Right cardiac atrium (tissue), 5 donors: ENCODE data around the gene PTAR1. TPM values are rescaled to one million over a fixed set of nuclear protein-coding genes. Genes with fewer than 3 reads are reported as not detected.
"Not testable (repeated sequence)": the region's sequence is repeated elsewhere in the genome, so short reads cannot be mapped to it uniquely, and the experiment has no call there.

ENCODE experiments used
- ATAC-seq, 2 donors: fragments of 200-7000 bp; cut with Tn5 transposase; one replicate each; pipeline versions ENCODE4 v1.8.0 to v1.9.1; 2020; ENCODE audit warnings: moderate library complexity in 2 of 2, mild to moderate bottlenecking in 1 of 2
- DNase-seq, 3 donors: peaks; one replicate each; pipeline ENCODE4 v3.0.0-alpha.2; 2020
- H3K27ac ChIP-seq: one replicate; pipeline ENCODE4 v1.5.1; 2013; ENCODE audit warnings: mild to moderate bottlenecking, low read length, control low read depth, moderate library complexity
- H3K27me3 ChIP-seq: one replicate; pipeline ENCODE4 v1.6.1; 2013; ENCODE audit not compliant: control insufficient read depth, insufficient read depth
- H3K4me1 ChIP-seq: one replicate; pipeline ENCODE4 v1.6.1; 2013; ENCODE audit warnings: low read length; ENCODE audit not compliant: control insufficient read depth, insufficient read depth
- H3K4me3 ChIP-seq: one replicate; pipeline ENCODE4 v1.5.1; 2013; ENCODE audit warnings: low read length, control low read depth
- H3K9me3 ChIP-seq: one replicate; pipeline ENCODE4 v1.6.1; 2013; ENCODE audit warnings: low read length; ENCODE audit not compliant: control insufficient read depth
- WGBS: extraction: QIAGEN DNeasy Blood & Tissue Kit; methylation state at CpG from one replicate; pipeline ENCODE4 v1.1.7; 2013; 5-methylcytosine and 5-hydroxymethylcytosine counted together
- intact Hi-C, 4 donors: fragments of 100-400 bp; cut with DNase I; formaldehyde crosslinking; loops; one replicate each; pipeline versions ENCODE4 v1.11.0 to v1.14.0; 2022 to 2023
- polyA plus RNA-seq: library from polyadenylated mRNA; stranded (reverse); fragments of 200-250 nt; gene quantifications from one replicate; pipeline ENCODE4 v1.2.3, GENCODE V29; 2013
- total RNA-seq, 4 donors: library from RNA; stranded (reverse); fragmentation: NEBNext Ultra II Directional; extraction: Animal tissue kit (Norgen Biotek cat#: 25700); gene quantifications; one replicate each; pipeline ENCODE4 v1.2.1, GENCODE V29; 2021
- donor health status: healthy with polysubstance abuse.
- donor health status: DM: no; HTN: yes; CAD: no.
- donor health status: DM: no; HTN: no; CAD: no.
- donor health status: DM: no; HTN: yes; CAD: no; lungs with severe emphysema.
- donor health status: DM: yes; HTN: yes; CAD: no.

PTAR1 gene
- total and polyA plus RNA-seq, 5 donors = 7.4 to 38.1 (median 32.9) TPM

DNA sequence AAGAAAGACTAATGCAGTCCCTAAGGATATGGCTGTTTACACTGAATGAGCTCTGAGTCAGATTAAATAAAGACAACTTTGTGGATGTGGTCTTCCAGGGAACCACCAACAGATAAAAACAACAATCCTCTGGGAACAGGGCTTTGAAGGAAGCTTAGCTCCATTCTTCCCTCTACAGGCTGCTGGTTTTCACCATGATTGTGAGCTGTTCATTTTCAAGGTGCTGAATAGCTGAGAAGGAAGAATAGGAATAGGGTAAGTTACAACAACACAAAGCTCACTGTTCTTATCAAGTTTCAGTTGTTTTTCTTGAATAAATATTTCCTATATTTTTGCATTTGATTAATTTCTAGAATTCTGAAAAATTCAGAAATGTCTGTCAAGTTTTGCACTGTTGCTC is 25.9 kb upstream of the PTAR1 start:
- DNase-seq (no peak), ATAC-seq (no peak)
- Histone ChIP-seq H3K27me3 (no peaks in the 10 kb centered on the region), H3K4me3 (no peak overlapping the region), H3K27ac (no peak overlapping the region), H3K9me3 (no peaks in the 10 kb centered on the region), H3K4me1 (no peaks in the 10 kb centered on the region)
- intact Hi-C loops = no loop called here

DNA sequence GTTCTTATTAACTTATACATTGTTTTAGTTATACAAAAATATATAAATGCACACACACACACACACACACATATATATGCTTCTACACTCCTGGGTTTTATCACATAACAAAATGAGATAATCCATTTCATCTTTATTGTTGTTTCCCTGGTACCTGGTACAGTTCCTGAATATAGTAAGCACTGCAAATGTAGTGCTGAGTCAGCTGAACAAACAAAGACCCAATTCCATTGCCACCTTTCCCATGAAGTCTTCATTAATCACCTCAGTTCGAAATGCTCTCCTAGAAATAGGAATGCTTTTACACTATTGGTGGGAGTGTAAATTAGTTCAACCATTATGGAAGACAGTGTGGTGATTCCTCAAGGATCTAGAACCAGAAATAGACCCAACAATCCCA is 13.4 kb upstream of the PTAR1 start:
- Histone ChIP-seq H3K27ac (no peak overlapping the region), H3K27me3 (no peaks in the 10 kb centered on the region), H3K4me1 (no peaks in the 10 kb centered on the region), H3K9me3 (no peaks in the 10 kb centered on the region), H3K4me3 (no peak overlapping the region)
- ATAC-seq (no peak), DNase-seq (no peak)
- intact Hi-C loops = no loop called here
- 76% methylated on average over 1 of the region's 1 CpG for WGBS

DNA sequence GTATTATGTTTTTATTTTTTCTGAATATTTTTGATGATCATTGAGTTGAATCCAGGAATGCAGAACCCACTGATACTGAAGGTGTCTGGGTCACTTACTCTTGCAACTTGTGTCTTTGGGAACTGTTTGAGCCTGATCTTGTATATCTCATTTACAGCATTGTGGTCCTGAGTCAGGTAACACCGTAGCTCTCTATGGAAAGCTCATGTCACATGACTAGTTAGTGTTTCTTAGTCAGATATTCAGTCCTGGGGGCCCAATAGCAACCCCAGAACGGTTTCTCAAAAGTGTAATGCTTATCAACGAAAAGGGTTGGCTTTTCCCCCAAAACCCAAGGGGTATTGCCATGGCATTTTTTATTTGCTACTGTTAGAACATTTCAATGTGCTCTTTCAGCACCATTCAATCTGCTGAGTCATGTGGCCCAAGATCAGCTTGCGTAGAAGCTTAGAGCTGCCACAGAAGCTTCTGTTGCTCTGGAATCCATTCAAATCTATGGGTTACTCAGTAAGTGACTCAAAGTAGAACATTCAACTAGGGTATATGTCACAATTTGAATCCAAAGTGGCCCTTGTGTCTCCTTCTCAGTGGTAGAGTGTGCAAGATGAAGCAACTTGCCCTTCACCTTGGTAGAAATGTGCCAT is 12.1 kb upstream of the PTAR1 start:
- no peaks in the 10 kb centered on the region for H3K4me1 ChIP-seq
- intact Hi-C loops = no loop called here
- no peaks in the 10 kb centered on the region for H3K9me3 ChIP-seq
- ATAC-seq = no peak
- no peak overlapping the region for H3K4me3 ChIP-seq
- H3K27me3 ChIP-seq = no peaks in the 10 kb centered on the region
- WGBS = 69% methylated on average over 4 of the region's 4 CpGs
- no peak overlapping the region for H3K27ac ChIP-seq
- DNase-seq = no peak

DNA sequence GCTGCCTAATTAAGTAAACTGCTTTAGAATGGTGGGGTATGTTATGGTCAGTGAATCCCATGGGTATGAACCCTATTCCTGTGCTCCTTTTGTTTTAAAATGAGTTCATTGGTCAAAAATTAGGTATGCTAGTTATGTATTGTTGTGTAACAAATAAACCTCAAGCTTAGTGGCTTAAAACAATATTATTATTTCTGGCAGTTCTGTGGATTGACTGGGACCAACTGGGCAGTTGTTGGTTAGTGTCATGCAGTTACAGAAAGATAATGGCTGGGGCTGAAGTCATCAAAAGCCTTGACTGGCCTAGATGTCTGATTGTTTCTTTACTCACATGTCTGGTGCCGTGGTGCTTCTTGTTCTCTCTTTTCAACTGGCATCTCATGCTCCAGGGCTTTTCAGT is 8.9 kb upstream of the PTAR1 start:
- DNase-seq (no peak), ATAC-seq (no peak)
- intact Hi-C loops = no loop called here
- Histone ChIP-seq H3K27ac (no peak overlapping the region), H3K4me1 (no peaks in the 10 kb centered on the region), H3K9me3 (no peaks in the 10 kb centered on the region), H3K4me3 (no peak overlapping the region), H3K27me3 (no peaks in the 10 kb centered on the region)
- WGBS = 74% methylated on average over 1 of the region's 1 CpG

DNA sequence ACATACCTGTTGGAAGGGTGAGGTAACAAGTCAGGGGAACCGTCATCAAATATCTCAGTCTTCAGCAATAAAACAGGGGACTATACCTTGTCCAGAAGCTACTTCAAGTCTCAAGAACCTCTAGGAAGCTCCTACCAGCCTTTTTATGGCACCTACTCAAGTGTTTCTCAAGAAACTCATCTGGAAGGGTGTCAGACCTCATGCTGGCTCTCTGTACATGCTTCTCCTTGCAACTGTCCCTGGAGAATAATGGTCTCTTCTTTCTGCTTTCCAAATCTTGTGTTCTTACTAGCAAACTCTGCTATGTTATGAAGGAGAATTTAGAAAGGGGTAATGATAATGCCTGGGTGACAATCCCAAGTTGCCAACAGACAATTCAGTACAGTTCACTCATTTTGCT is 8.3 kb upstream of the PTAR1 start:
- intact Hi-C loops = no loop called here
- no peak overlapping the region for H3K27ac ChIP-seq
- H3K9me3 ChIP-seq = no peaks in the 10 kb centered on the region
- no peaks in the 10 kb centered on the region for H3K4me1 ChIP-seq
- H3K27me3 ChIP-seq = no peaks in the 10 kb centered on the region
- no peak overlapping the region for H3K4me3 ChIP-seq
- 92% methylated on average over 1 of the region's 1 CpG for WGBS
- ATAC-seq = no peak
- no peak for DNase-seq

DNA sequence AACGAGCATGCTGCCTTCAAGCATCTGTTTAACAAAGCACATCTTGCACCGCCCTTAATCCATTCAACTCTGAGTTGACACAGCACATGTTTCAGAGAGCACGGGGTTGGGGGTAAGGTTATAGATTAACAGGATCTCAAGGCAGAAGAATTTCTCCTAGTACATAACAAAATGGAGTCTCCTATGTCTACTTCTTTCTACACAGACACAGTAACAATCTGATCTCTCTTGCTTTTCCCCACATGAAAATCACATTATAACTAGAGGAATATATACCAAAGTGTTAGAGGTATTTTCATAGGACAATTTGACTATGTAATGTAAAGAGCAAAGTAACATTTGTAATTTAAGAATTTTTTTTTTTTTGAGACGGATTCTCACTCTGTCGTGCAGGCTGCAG is 4.1 kb upstream of the PTAR1 start:
- 62% methylated on average over 4 of the region's 5 CpGs for WGBS
- intact Hi-C loops = not testable (repeated sequence)

DNA sequence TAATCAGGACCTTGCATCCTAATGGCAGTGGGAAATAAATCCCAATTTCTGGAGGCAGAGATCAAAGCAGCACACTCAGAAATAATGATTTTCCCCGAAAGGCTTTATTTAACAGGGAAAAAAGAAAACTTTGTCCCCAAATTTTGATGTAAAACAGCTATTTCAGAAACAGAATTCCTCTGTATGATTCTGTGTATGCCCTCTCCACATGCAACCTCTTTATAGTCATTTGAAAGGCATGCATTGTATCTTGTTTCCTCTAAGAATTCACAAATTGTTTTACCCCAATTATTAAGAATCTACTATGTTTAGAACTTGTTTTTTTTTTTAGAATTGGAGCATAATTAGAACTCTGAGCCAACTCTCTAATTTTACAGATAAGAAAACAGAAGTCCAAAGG is 2.7 kb upstream of the PTAR1 start:
- Histone ChIP-seq H3K4me3 (no peak overlapping the region), H3K27me3 (no peaks in the 10 kb centered on the region), H3K9me3 (no peaks in the 10 kb centered on the region), H3K27ac (no peak overlapping the region), H3K4me1 (peaks cover 3% of the 10 kb centered on the region)
- 90% methylated on average over 1 of the region's 1 CpG for WGBS
- no peak for DNase-seq
- ATAC-seq = no peak
- intact Hi-C loops = no loop called here

More for the DNA sequence above, 4.1 kb upstream of the PTAR1 start:
- not testable (repeated sequence) for H3K9me3 ChIP-seq, DNase-seq, H3K27ac ChIP-seq, ATAC-seq, H3K4me1 ChIP-seq, H3K27me3 ChIP-seq, H3K4me3 ChIP-seq

DNA sequence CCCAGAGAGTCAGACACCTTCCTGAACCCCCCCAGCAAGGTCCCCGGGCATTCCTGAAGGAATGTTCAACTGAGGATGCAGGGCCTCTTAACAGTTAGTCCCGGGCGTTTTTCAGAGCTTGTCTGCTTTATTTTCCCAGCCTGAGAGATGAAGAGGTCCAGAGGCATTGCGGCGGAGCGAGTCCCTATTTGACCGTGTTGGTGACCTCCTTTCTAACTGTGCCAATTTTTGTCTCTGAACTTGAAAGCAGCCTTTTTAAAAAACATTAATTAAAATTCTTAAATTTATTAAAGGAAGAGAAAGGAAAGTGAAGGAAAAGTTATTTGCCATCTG is 433 bp upstream of the PTAR1 start:
- WGBS = 9% methylated on average over 7 of the region's 7 CpGs
- ATAC-seq = peak; percentile 18 to 23
- Histone ChIP-seq H3K4me3 (peak overlapping the region; percentile 64), H3K27ac (peak overlapping the region; percentile 94), H3K27me3 (no peaks in the 10 kb centered on the region), H3K4me1 (peaks cover 3% of the 10 kb centered on the region), H3K9me3 (no peaks in the 10 kb centered on the region)
- intact Hi-C loops = no loop called here
- DNase-seq = no peak

DNA sequence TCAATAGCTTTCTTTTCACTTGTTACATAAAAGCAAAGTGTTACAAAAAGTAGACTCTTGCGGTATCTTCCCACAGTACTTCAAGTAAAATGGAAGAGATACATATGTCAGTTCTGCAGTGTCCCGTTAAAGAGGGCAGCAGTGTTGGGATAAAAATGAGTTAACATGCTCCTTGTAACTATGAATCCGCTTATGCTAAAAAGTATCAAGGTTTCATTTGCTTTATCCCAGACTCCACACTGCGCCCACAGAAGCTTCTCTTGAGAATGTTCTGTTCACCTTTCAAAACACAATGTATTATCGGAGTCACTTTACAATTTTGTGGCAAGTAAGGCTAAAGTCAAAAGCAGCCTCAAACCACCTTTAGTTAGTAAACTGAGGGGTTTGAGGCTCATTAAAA is 790 bp downstream of the PTAR1 start:
- intact Hi-C loops = loop anchor here in 1 of 4 donors (5.0 kb wide), 1 partner anchor 82 kb away; no protein-coding TSS in a partner anchor
- WGBS = 1% methylated on average over 5 of the region's 5 CpGs
- Histone ChIP-seq H3K27me3 (no peaks in the 10 kb centered on the region), H3K9me3 (no peaks in the 10 kb centered on the region), H3K4me1 (peaks cover 3% of the 10 kb centered on the region), H3K27ac (peak overlapping the region; percentile 90), H3K4me3 (peak overlapping the region; percentile 64)
- no peak for DNase-seq
- ATAC-seq = no peak

DNA sequence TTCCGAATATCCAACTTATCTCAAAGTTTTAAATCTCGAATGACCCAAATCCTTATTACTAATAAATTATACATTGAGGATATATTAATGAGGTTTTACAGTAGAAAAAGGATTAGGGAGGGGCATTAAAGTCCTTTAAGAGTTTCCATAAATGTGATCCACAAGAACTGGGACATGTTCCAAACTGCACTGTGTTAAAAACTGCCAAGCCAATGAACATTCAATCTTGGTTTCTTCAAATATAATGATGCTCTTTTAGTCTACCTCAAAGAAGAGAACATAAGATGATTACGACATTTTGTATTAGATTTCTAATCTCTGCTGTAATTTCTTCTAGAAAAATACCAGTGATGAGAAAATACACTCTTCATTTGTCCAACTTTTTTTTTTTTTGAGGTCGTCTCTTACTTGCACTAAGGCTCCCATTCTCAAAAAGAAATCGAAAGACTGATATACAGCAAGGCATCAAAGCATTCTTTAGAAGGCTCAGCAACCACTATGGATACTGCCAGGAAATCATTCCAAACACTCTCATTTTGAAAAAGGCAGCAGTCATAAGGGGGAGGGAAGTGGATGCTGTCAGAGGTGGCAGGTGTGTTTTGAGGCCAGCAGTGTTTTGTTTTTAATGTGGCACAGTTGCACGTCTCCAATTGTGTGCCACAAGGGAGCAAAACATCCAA is 1.7 kb downstream of the PTAR1 start:
- H3K27ac ChIP-seq = peak overlapping the region; percentile 52
- peak overlapping the region; percentile 64 for H3K4me3 ChIP-seq
- ATAC-seq (no peak), DNase-seq (no peak)
- intact Hi-C loops = loop anchor here in 1 of 4 donors (5.0 kb wide), 1 partner anchor 81 kb away; no protein-coding TSS in a partner anchor
- no peaks in the 10 kb centered on the region for H3K27me3 ChIP-seq
- H3K9me3 ChIP-seq = no peaks in the 10 kb centered on the region
- WGBS = 52% methylated on average over 6 of the region's 6 CpGs
- H3K4me1 ChIP-seq = peaks cover 5% of the 10 kb centered on the region

DNA sequence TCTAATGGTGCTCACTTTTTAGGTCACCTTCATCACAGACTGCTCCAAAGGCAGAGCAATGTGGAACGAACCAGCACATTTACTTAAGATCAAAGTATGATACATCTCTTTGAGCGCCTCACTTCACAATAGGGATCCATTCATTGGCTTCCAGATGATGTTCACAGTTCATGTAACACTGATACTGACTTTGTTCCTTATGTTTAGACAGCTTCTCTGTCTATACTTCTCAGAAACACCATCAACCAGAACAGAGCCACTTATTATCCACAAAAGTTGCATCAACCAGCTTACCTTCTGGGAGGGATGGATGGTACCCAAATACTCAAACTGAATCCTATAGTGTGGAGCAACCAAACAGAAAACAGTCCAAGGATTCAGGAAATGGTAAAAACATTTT is 4.6 kb downstream of the PTAR1 start:
- H3K27ac ChIP-seq = no peak overlapping the region
- WGBS = 80% methylated on average over 2 of the region's 2 CpGs
- ATAC-seq = no peak
- no peaks in the 10 kb centered on the region for H3K9me3 ChIP-seq
- DNase-seq = no peak
- H3K4me3 ChIP-seq = no peak overlapping the region
- intact Hi-C loops = loop anchor here in 1 of 4 donors (5.0 kb wide), 1 partner anchor 78 kb away; no protein-coding TSS in a partner anchor
- H3K4me1 ChIP-seq = peaks cover 5% of the 10 kb centered on the region
- H3K27me3 ChIP-seq = no peaks in the 10 kb centered on the region
